ENCODE measurements around the gene FPR1.

FPR1 gene

GRCh38 chr19:51713319-51714285 is 38.1 kb downstream of the FPR1 start:
- TF ChIP-seq POLR2AphosphoS5 (IDR thresholded peaks at IDR 0.05; ENCODE audit: low read depth, low read length) (no peak), TAF1 (IDR thresholded peaks at IDR 0.05; ENCODE audit: borderline replicate concordance, low read depth, low read length) (no peak), POLR2A (IDR thresholded peaks at IDR 0.05; ENCODE audit: low read depth, low read length) (no peak)
- FAIRE-seq (no peak), DNase-seq (ENCODE audit: insufficient read length) (no peak)

- TF ChIP-seq TAF1 (IDR thresholded peaks at IDR 0.05; ENCODE audit: borderline replicate concordance, low read depth, low read length): no peak
- DNase-seq (ENCODE audit: insufficient read length) (no peak), FAIRE-seq (no peak)
Measured at GRCh38 chr19:51712461-51713081, 39.1 kb downstream of the FPR1 start.

GRCh38 chr19:51711702-51712101 is 40.0 kb downstream of the FPR1 start:
- TF ChIP-seq POLR2AphosphoS5 (IDR thresholded peaks at IDR 0.05; ENCODE audit: low read depth, low read length): no peak
- DNase-seq (ENCODE audit: insufficient read length) (no peak), FAIRE-seq (no peak)

- FAIRE-seq: no peak
Measured at GRCh38 chr19:51710163-51710562, 41.5 kb downstream of the FPR1 start.

GRCh38 chr19:51709575-51709974 is 42.1 kb downstream of the FPR1 start:
- FAIRE-seq (no peak), DNase-seq (ENCODE audit: insufficient read length) (no peak)
- TF ChIP-seq POLR2A (IDR thresholded peaks at IDR 0.05; ENCODE audit: low read depth, low read length): no peak
- TF ChIP-seq TAF1 (IDR thresholded peaks at IDR 0.05; ENCODE audit: borderline replicate concordance, low read depth, low read length): no peak
- no peak for TF ChIP-seq POLR2AphosphoS5 (IDR thresholded peaks at IDR 0.05; ENCODE audit: low read depth, low read length)

More at GRCh38 chr19:51710163-51710562, 41.5 kb downstream of the FPR1 start:
- DNase-seq (ENCODE audit: insufficient read length): no peak
- no peak for TF ChIP-seq TAF1 (IDR thresholded peaks at IDR 0.05; ENCODE audit: borderline replicate concordance, low read depth, low read length)
- TF ChIP-seq POLR2AphosphoS5 (IDR thresholded peaks at IDR 0.05; ENCODE audit: low read depth, low read length): no peak

GRCh38 chr19:51708811-51709210 is 42.9 kb downstream of the FPR1 start:
- no peak for TF ChIP-seq POLR2A (IDR thresholded peaks at IDR 0.05; ENCODE audit: low read depth, low read length)
- no peak for TF ChIP-seq TAF1 (IDR thresholded peaks at IDR 0.05; ENCODE audit: borderline replicate concordance, low read depth, low read length)
- no peak for TF ChIP-seq POLR2AphosphoS5 (IDR thresholded peaks at IDR 0.05; ENCODE audit: low read depth, low read length)
- FAIRE-seq (no peak), DNase-seq (ENCODE audit: insufficient read length) (no peak)

- DNase-seq (ENCODE audit: insufficient read length) (no peak), FAIRE-seq (no peak)
- TF ChIP-seq POLR2A (IDR thresholded peaks at IDR 0.05; ENCODE audit: low read depth, low read length): no peak
- TF ChIP-seq POLR2AphosphoS5 (IDR thresholded peaks at IDR 0.05; ENCODE audit: low read depth, low read length): no peak
- no peak for TF ChIP-seq TAF1 (IDR thresholded peaks at IDR 0.05; ENCODE audit: borderline replicate concordance, low read depth, low read length)
Measured at GRCh38 chr19:51706885-51707284, 44.8 kb downstream of the FPR1 start.

- DNase-seq (ENCODE audit: insufficient read length) (no peak), FAIRE-seq (no peak)
- TF ChIP-seq POLR2A (IDR thresholded peaks at IDR 0.05; ENCODE audit: low read depth, low read length) (no peak), POLR2AphosphoS5 (IDR thresholded peaks at IDR 0.05; ENCODE audit: low read depth, low read length) (no peak), TAF1 (IDR thresholded peaks at IDR 0.05; ENCODE audit: borderline replicate concordance, low read depth, low read length) (no peak)
Measured at GRCh38 chr19:51706296-51706695, 45.4 kb downstream of the FPR1 start.

GRCh38 chr19:51704626-51705025 is 47.1 kb downstream of the FPR1 start:
- FAIRE-seq (no peak), DNase-seq (ENCODE audit: insufficient read length) (no peak)
- TF ChIP-seq POLR2A (IDR thresholded peaks at IDR 0.05; ENCODE audit: low read depth, low read length) (no peak), POLR2AphosphoS5 (IDR thresholded peaks at IDR 0.05; ENCODE audit: low read depth, low read length) (no peak), TAF1 (IDR thresholded peaks at IDR 0.05; ENCODE audit: borderline replicate concordance, low read depth, low read length) (no peak)

GRCh38 chr19:51703575-51704515 is 47.8 kb downstream of the FPR1 start:
- DNase-seq (ENCODE audit: insufficient read length) (peak; percentile 97), FAIRE-seq (peak; percentile 99)
- TF ChIP-seq TAF1 (IDR thresholded peaks at IDR 0.05; ENCODE audit: borderline replicate concordance, low read depth, low read length): peak; percentile 84
- TF ChIP-seq POLR2AphosphoS5 (IDR thresholded peaks at IDR 0.05; ENCODE audit: low read depth, low read length): peak; percentile 91
- peak; percentile 97 for TF ChIP-seq POLR2A (IDR thresholded peaks at IDR 0.05; ENCODE audit: low read depth, low read length)

- no peak for TF ChIP-seq POLR2A (IDR thresholded peaks at IDR 0.05; ENCODE audit: low read depth, low read length)
- no peak for TF ChIP-seq POLR2AphosphoS5 (IDR thresholded peaks at IDR 0.05; ENCODE audit: low read depth, low read length)
- no peak for TF ChIP-seq TAF1 (IDR thresholded peaks at IDR 0.05; ENCODE audit: borderline replicate concordance, low read depth, low read length)
- FAIRE-seq: no peak
Measured at GRCh38 chr19:51702825-51703574, 48.7 kb downstream of the FPR1 start.

More at GRCh38 chr19:51702825-51703574, 48.7 kb downstream of the FPR1 start:
- DNase-seq (ENCODE audit: insufficient read length): no peak
